Lower leg skin (tissue), 4 donors: Measurements from ENCODE around the gene ARHGEF9. TPM values are rescaled to one million over a fixed set of nuclear protein-coding genes. Genes with fewer than 3 reads are reported as not detected.
"Not testable (repeated sequence)": the region's sequence is repeated elsewhere in the genome, so short reads cannot be mapped to it uniquely, and the experiment has no call there.

Experiments
- DNase-seq, 2 donors: peaks; one replicate each; pipeline ENCODE4 v3.0.0-alpha.2; 2019; ENCODE audit warnings: low spot score in 2 of 2
- H3K4me3 ChIP-seq: fragments of 200-600 bp; sonication (generic); 2 replicates; pipeline ENCODE4 v1.5.1; 2017; ENCODE audit warnings: mild to moderate bottlenecking, low read depth; ENCODE audit not compliant: poor library complexity, severe bottlenecking
- CTCF ChIP-seq, 3 donors: fragments of 450-650 bp; IDR thresholded peaks; one replicate each; pipeline ENCODE4 v1.5.1; 2016; ENCODE audit warnings: antibody characterized with exemption in 3 of 3, mild to moderate bottlenecking in 3 of 3, moderate library complexity in 2 of 3
- POLR2A ChIP-seq, 2 donors: fragments of 450-650 bp; IDR thresholded peaks; one replicate each; pipeline ENCODE4 v1.6.1; 2016 to 2017; ENCODE audit warnings: antibody characterized with exemption in 2 of 2, mild to moderate bottlenecking in 1 of 2, moderate library complexity in 1 of 2
- WGBS, 2 donors: methylation state at CpG; one replicate each; pipeline ENCODE4 v1.1.5; 2018; 5-methylcytosine and 5-hydroxymethylcytosine counted together
- intact Hi-C: fragments of 100-400 bp; cut with DNase I; formaldehyde crosslinking; loops from one replicate; pipeline ENCODE4 v1.15.0; 2023; ENCODE audit warnings: low total_unique reads
- total RNA-seq, 4 donors: library from RNA; depleted of rRNA; stranded (reverse); fragments of >200 nt; gene quantifications; one replicate each; pipeline ENCODE4 v1.1.0, GENCODE V29; 2016

Gene ARHGEF9
- total RNA-seq, 4 donors from 2014 or later: 13.4 to 19.5 (median 14.6) TPM

GRCh38 chrX:63657821-63658220 is 127.2 kb downstream of the ARHGEF9 start:
- intact Hi-C loops: no loop called here
- H3K4me3 ChIP-seq: no peak overlapping the region
- peak; percentile 26 to 89 for DNase-seq
- WGBS, 2 donors: 63 to 74% methylated on average over 6 of the region's 6 CpGs
- TF ChIP-seq CTCF (IDR thresholded peaks at IDR 0.05): no peak
- TF ChIP-seq POLR2A (IDR thresholded peaks at IDR 0.05): no peak

DNA sequence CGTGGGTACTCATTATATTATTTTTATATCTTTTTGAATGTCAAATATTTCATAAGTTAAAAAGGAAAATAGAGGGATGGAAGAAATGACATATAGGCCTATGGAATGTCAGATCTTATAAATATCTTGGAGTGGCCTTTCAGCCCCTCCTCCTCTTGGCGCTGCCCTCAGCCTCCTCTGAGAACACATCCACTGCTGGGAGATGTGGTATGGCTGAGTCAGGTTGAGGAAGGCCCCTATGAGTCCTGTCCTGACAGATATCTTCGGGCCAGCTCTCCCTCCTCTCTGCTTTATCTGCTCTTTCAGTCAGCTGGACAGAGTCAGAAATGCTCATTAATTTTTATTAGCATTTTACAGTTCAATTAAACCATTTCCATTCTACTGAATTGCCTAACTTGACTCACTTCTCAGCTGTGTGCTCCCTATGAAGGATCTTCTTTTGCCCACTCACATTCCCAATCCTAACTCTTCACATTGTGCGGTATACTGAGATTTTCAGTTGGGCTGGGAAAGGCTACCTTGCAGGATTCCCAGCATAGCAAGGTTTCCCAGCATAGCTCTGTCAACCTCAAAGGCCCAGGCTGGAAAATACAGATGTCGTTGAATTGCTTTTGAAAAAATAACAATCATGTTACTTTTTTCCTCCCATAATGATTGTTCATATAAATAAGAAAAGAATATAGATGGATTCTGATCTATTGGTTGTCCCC is 128.0 kb downstream of the ARHGEF9 start:
- H3K4me3 ChIP-seq: no peak overlapping the region
- DNase-seq: no peak
- no peak for TF ChIP-seq CTCF (IDR thresholded peaks at IDR 0.05)
- no peak for TF ChIP-seq POLR2A (IDR thresholded peaks at IDR 0.05)
- intact Hi-C loops: no loop called here
- 72 to 88% methylated on average over 5 of the region's 5 CpGs for WGBS, 2 donors

DNA sequence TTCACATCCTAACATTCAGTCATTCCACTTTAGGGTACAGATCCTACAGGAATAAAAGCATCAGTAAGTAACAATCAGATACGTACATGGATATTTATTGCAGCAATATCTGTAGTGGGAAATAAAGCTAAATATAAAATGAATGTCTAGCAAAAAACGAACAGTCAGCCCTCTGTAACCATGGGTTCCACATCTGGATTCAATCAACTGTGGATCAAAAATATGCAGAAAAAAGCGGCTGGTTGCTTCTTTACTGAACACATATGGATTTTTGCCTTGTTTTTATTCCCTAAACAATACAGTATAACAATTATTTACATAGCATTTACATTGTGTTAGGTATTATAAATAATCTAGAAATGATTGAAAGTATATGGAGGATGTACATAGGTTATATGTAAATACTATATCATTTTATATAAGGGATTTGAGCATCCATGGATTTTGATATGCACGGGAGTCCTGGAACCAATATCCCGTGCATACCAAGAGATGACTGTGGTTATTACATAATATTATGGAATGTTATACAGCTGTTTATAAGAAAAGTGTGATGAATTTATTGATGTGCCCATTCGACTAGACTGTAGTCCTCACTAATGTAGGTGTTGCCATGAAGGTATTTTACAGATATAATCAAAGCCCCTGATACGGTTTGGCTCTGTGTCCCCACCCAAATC is 132.8 kb downstream of the ARHGEF9 start:
- intact Hi-C loops: no loop called here
- no peak for DNase-seq
- TF ChIP-seq CTCF (IDR thresholded peaks at IDR 0.05): no peak
- no peak for TF ChIP-seq POLR2A (IDR thresholded peaks at IDR 0.05)
- 62 to 80% methylated on average over 7 of the region's 7 CpGs for WGBS, 2 donors
- H3K4me3 ChIP-seq: no peak overlapping the region

DNA sequence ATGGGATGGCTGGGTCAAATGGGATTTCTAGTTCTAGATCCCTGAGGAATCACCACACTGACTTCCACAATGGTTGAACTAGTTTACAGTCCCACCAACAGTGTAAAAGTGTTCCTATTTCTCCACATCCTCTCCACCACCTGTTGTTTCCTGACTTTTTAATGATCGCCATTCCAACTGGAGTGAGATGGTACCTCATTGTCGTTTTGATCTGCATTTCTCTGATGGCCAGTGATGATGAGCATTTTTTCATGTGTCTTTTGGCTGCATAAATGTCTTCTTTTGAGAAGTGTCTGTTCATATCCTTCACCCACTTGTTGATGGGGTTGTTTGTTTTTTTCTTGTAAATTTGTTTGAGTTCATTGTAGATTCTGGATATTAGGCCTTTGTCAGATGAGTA is 139.3 kb downstream of the ARHGEF9 start:
- WGBS, 2 donors: 78 to 94% methylated on average over 2 of the region's 2 CpGs
- H3K4me3 ChIP-seq, DNase-seq, intact Hi-C loops: not testable (repeated sequence)

GRCh38 chrX:63635750-63636149 is 149.3 kb downstream of the ARHGEF9 start:
- no peak for TF ChIP-seq CTCF (IDR thresholded peaks at IDR 0.05)
- TF ChIP-seq POLR2A (IDR thresholded peaks at IDR 0.05): no peak
- intact Hi-C loops: no loop called here
- no peak overlapping the region for H3K4me3 ChIP-seq
- no peak for DNase-seq
- WGBS, 2 donors: 90 to 91% methylated on average over 5 of the region's 5 CpGs

DNA sequence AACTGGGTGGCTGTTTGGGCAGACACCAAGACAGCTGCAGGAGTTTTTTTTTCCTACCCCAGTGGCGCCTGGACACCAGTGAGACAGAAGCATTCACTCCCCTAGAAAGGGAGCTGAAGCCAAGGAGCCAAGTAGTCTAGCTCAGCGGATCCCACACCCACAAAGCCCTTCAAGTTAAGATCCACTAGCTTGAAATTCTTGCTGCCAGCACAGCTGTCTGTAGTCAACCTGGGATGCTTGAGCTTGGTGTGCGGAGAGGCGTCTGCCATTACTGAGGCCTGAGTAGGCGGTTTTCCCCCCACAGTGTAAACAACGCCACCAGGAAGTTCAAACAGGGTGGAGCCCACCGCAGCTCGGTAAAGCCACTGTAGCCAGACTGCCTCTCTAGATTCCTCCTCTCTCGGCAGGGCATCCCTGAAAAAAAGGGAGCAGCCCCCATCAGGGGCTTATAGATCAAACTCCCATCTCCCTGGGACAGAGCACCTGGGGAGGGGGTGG is 171.4 kb downstream of the ARHGEF9 start:
- DNase-seq: no peak
- intact Hi-C loops: no loop called here
- no peak overlapping the region for H3K4me3 ChIP-seq
- TF ChIP-seq CTCF (IDR thresholded peaks at IDR 0.05) (no peak), POLR2A (IDR thresholded peaks at IDR 0.05) (no peak)
- WGBS, 2 donors: 80 to 100% methylated on average over 3 to 9 of the region's 9 CpGs
